GM23338 (cell line): ENCODE measurements around the gene NNAT. TPM values are rescaled to one million over a fixed set of nuclear protein-coding genes. Genes with fewer than 3 reads are reported as not detected.
"Not testable (repeated sequence)": the region's sequence is repeated elsewhere in the genome, so short reads cannot be mapped to it uniquely, and the experiment has no call there.

Source experiments
- ATAC-seq: fragments of 200-7000 bp; cut with Tn5 transposase; 3 replicates; pipeline ENCODE4 v1.9.1; 2020
- DNase-seq: peaks from one replicate; pipeline ENCODE4 v3.0.0-alpha.2; 2015; ENCODE audit warnings: low spot score
- H2AFZ ChIP-seq: fragments of 200-600 bp; sonication (generic); 2 replicates; pipeline ENCODE4 v1.8.0; 2016; ENCODE audit warnings: antibody characterized with exemption, mild to moderate bottlenecking, moderate library complexity
- H3F3A ChIP-seq: fragments of 200-600 bp; sonication (generic); replicated peaks from 2 replicates; pipeline ENCODE4 v1.8.0; 2017; ENCODE audit warnings: antibody characterized with exemption, mixed run types, low read depth
- H3K27ac ChIP-seq: fragments of 200-600 bp; sonication (generic); 2 replicates; pipeline ENCODE4 v1.6.1; 2016; ENCODE audit warnings: low read depth
- H3K27me3 ChIP-seq: fragments of 200-600 bp; sonication (generic); 2 replicates; pipeline ENCODE4 v1.8.0; 2016; ENCODE audit warnings: mild to moderate bottlenecking, mixed run types, moderate library complexity; ENCODE audit not compliant: insufficient read depth
- H3K36me3 ChIP-seq: fragments of 200-600 bp; sonication (generic); 2 replicates; pipeline ENCODE4 v1.8.0; 2016; ENCODE audit warnings: mild to moderate bottlenecking; ENCODE audit not compliant: insufficient read depth
- H3K4me1 ChIP-seq: fragments of 200-600 bp; sonication (generic); 2 replicates; pipeline ENCODE4 v1.8.0; 2016; ENCODE audit warnings: mild to moderate bottlenecking, moderate library complexity; ENCODE audit not compliant: insufficient read depth
- H3K4me2 ChIP-seq: fragments of 200-600 bp; sonication (generic); 2 replicates; pipeline ENCODE4 v1.7.1; 2017; ENCODE audit warnings: mixed run types
- H3K4me3 ChIP-seq: fragments of 200-600 bp; sonication (generic); 2 replicates; pipeline ENCODE4 v1.6.1; 2016; ENCODE audit warnings: mixed run types
- H3K79me2 ChIP-seq: fragments of 200-600 bp; sonication (generic); replicated peaks from 2 replicates; pipeline ENCODE4 v1.8.0; 2017; ENCODE audit warnings: mild to moderate bottlenecking; ENCODE audit not compliant: insufficient read depth
- H3K9me2 ChIP-seq: fragments of 200-600 bp; sonication (generic); 2 replicates; pipeline ENCODE4 v1.8.0; 2017; ENCODE audit not compliant: insufficient read depth
- H4K20me1 ChIP-seq: fragments of 200-600 bp; sonication (generic); replicated peaks from 2 replicates; pipeline ENCODE4 v1.8.0; 2017; ENCODE audit warnings: mild to moderate bottlenecking; ENCODE audit not compliant: insufficient read depth
- H3K27ac Mint-ChIP-seq: 2 replicates; pipeline ENCODE4 v1.8.0; 2020; ENCODE audit warnings: inconsistent platforms, mild to moderate bottlenecking, moderate library complexity, mixed read lengths
- H3K27me3 Mint-ChIP-seq: 3 replicates; pipeline ENCODE4 v1.8.0; 2022; ENCODE audit warnings: low read depth, mild to moderate bottlenecking, moderate library complexity, mixed read lengths, inconsistent platforms; ENCODE audit not compliant: insufficient read depth, poor library complexity
- H3K36me3 Mint-ChIP-seq: 3 replicates; pipeline ENCODE4 v1.8.0; 2021; ENCODE audit warnings: low read depth, mild to moderate bottlenecking, inconsistent platforms, moderate library complexity, mixed read lengths
- H3K4me1 Mint-ChIP-seq: 3 replicates; pipeline ENCODE4 v1.8.0; 2020; ENCODE audit warnings: mild to moderate bottlenecking, inconsistent platforms, mixed read lengths
- H3K4me3 Mint-ChIP-seq: 3 replicates; pipeline ENCODE4 v1.8.0; 2021; ENCODE audit warnings: moderate library complexity, mild to moderate bottlenecking, inconsistent platforms, mixed read lengths
- H3K9me3 Mint-ChIP-seq: 3 replicates; pipeline ENCODE4 v1.8.0; 2020; ENCODE audit warnings: moderate library complexity, mild to moderate bottlenecking, inconsistent platforms, mixed read lengths
- CTCF ChIP-seq, 2 experiments: fragments of 200-600 bp in 1 of 2; sonication (generic) in 1 of 2; conservative IDR thresholded peaks; 2 replicates each; pipeline versions ENCODE4 v1.5.1 to v1.6.1; 2016 to 2017; ENCODE audit warnings: antibody characterized with exemption in 2 of 2, low read depth in 2 of 2, mild to moderate bottlenecking in 2 of 2, moderate library complexity in 1 of 2
- ETS1 ChIP-seq: IDR thresholded peaks from 2 replicates; pipeline ENCODE4 v1.6.1; 2016; ENCODE audit warnings: antibody characterized with exemption
- EZH2 ChIP-seq: fragments of 200-600 bp; sonication (generic); IDR thresholded peaks from one replicate; pipeline ENCODE4 v1.8.0; 2017; ENCODE audit warnings: antibody characterized with exemption, mild to moderate bottlenecking, low read depth; ENCODE audit not compliant: unreplicated experiment
- JUNB ChIP-seq: IDR thresholded peaks from one replicate; pipeline ENCODE4 v1.6.1; 2016; ENCODE audit warnings: antibody characterized with exemption; ENCODE audit not compliant: unreplicated experiment
- POLR2AphosphoS5 ChIP-seq: IDR thresholded peaks from 2 replicates; pipeline ENCODE4 v1.6.1; 2016; ENCODE audit warnings: antibody characterized with exemption, low read depth
- ZNF114 ChIP-seq: fragments of 250-450 bp; sonication (Bioruptor Pico); IDR thresholded peaks from 2 replicates; pipeline ENCODE4 v1.5.0; 2020; ENCODE audit warnings: mild to moderate bottlenecking, moderate library complexity
- ZNF331 ChIP-seq: fragments of 250-450 bp; sonication (Bioruptor Pico); IDR thresholded peaks from 2 replicates; pipeline ENCODE4 v1.5.0; 2020; ENCODE audit warnings: low read depth, mild to moderate bottlenecking, moderate library complexity
- polyA plus RNA-seq: library from polyadenylated mRNA; unstranded; fragments of >200 nt; fragmentation: Nextera tagmentation; extraction: Ambion mirVana; gene quantifications from 2 replicates; pipeline ENCODE4 v1.2.1, GENCODE V29; 2016
- total RNA-seq: library from RNA; depleted of rRNA; stranded (reverse); fragments of >200 nt; shearing (Covaris generic); gene quantifications from 2 replicates; pipeline ENCODE4 v1.2.3, GENCODE V29; 2014

The NNAT gene
- total and polyA plus RNA-seq, 2 experiments from 2014 or later: 4.3 to 4.9 TPM

- not testable (repeated sequence) for H3K4me3 Mint-ChIP-seq, DNase-seq, H3K27me3 ChIP-seq, H3F3A ChIP-seq, H3K9me2 ChIP-seq, H3K4me3 ChIP-seq, H3K36me3 Mint-ChIP-seq, H3K27ac ChIP-seq, H3K79me2 ChIP-seq, H3K4me1 Mint-ChIP-seq, H3K27me3 Mint-ChIP-seq, H3K36me3 ChIP-seq, ATAC-seq, H4K20me1 ChIP-seq, H3K27ac Mint-ChIP-seq, H3K9me3 Mint-ChIP-seq
- Histone ChIP-seq H3K4me1 (peaks cover 13% of the 10 kb centered on the region), H3K4me2 (peak overlapping the region; percentile 35; the same call in 1 of the 2 replicates), H2AFZ (peak overlapping the region; percentile 34; the same call in 1 of the 2 replicates)
These were observed 29.3 kb downstream of the NNAT start for GRCh38 chr20:37550101-37550920.

GRCh38 chr20:37551660-37552059, 30.6 kb downstream of the NNAT start:
- peaks cover 13% of the 10 kb centered on the region for H3K4me1 ChIP-seq
- H3K4me2 ChIP-seq, H3K36me3 ChIP-seq, H3K27ac Mint-ChIP-seq, H3K27me3 ChIP-seq, H3K9me2 ChIP-seq, H4K20me1 ChIP-seq, H2AFZ ChIP-seq, H3K4me3 ChIP-seq, H3K4me1 Mint-ChIP-seq, ATAC-seq, H3K4me3 Mint-ChIP-seq, H3K27me3 Mint-ChIP-seq, H3K27ac ChIP-seq, DNase-seq, H3K9me3 Mint-ChIP-seq, H3K79me2 ChIP-seq, H3K36me3 Mint-ChIP-seq, H3F3A ChIP-seq: not testable (repeated sequence)

- Mint-ChIP-seq H3K4me3 (no peak overlapping the region), H3K9me3 (no peaks in the 10 kb centered on the region), H3K4me1 (peaks cover 6% of the 10 kb centered on the region; the same call in 2 of the 3 replicates), H3K27ac (peak overlapping the region; percentile 9; the same call in 1 of the 2 replicates), H3K36me3 (peaks cover 5% of the 10 kb centered on the region; the same call in 1 of the 3 replicates), H3K27me3 (peaks cover 4% of the 10 kb centered on the region)
- H3F3A ChIP-seq: no peaks in the 10 kb centered on the region
- peaks cover 13% of the 10 kb centered on the region for H3K4me1 ChIP-seq
- no peak for DNase-seq
- H3K4me2 ChIP-seq: no peak overlapping the region
- H3K9me2 ChIP-seq: no peaks in the 10 kb centered on the region
- no peak overlapping the region for H2AFZ ChIP-seq
- no peak overlapping the region for H3K27ac ChIP-seq
- no peak for ATAC-seq
- no peaks in the 10 kb centered on the region for H3K27me3 ChIP-seq
- H3K79me2 ChIP-seq: no peaks in the 10 kb centered on the region
- no peaks in the 10 kb centered on the region for H3K36me3 ChIP-seq
- H4K20me1 ChIP-seq: no peaks in the 10 kb centered on the region
- H3K4me3 ChIP-seq: no peak overlapping the region
- TF ChIP-seq ZNF114 (CRISPR knock-in tag) (no peak), EZH2 (no peak), ZNF331 (no peak), CTCF (conservative IDR thresholded peaks at IDR 0.05; ENCODE audit: low read depth in 2 of 2) (no peak), ETS1 (no peak), POLR2AphosphoS5 (no peak), JUNB (no peak)
These were observed 31.4 kb downstream of the NNAT start for GRCh38 chr20:37552415-37552814.
